Brain microvascular endothelial cell (primary cell): ENCODE results near the gene TMEM232.

Source experiments
- DNase-seq: peaks from one replicate; pipeline ENCODE4 v3.0.0-alpha.2; 2020
- H3K27ac ChIP-seq: fragments of 250-450 bp; sonication (Bioruptor Pico); 2 replicates; pipeline ENCODE4 v1.5.1; 2020; ENCODE audit warnings: mild to moderate bottlenecking, moderate library complexity
- H3K27me3 ChIP-seq: fragments of 250-450 bp; sonication (Bioruptor Pico); replicated peaks from 2 replicates; pipeline ENCODE4 v1.5.1; 2020; ENCODE audit warnings: mild to moderate bottlenecking
- H3K36me3 ChIP-seq: fragments of 250-450 bp; sonication (Bioruptor Pico); replicated peaks from 2 replicates; pipeline ENCODE4 v1.5.1; 2020; ENCODE audit warnings: mild to moderate bottlenecking
- H3K4me3 ChIP-seq: 2 replicates; pipeline ENCODE4 v1.5.1; 2011; ENCODE audit warnings: low read depth, mild to moderate bottlenecking, control low read depth, low read length, moderate library complexity
- CTCF ChIP-seq: IDR thresholded peaks from 2 replicates; pipeline ENCODE4 v1.5.1; 2011; ENCODE audit warnings: low read depth, mild to moderate bottlenecking, moderate library complexity, low read length, control low read depth, inconsistent platforms; ENCODE audit errors: missing control alignments
- in situ Hi-C: cut with HindIII; loops from 2 replicates; pipeline ENCODE4 v1.10.0; 2017; ENCODE audit warnings: low sequenced_read_pairs, low pct_ligation_motif_present

The TMEM232 gene

GRCh38 chr5:110371011-110371724 is 355.3 kb downstream of the TMEM232 start:
- no peaks in the 10 kb centered on the region for H3K27me3 ChIP-seq
- no peak for TF ChIP-seq CTCF
- DNase-seq, result no peak
- no peaks in the 10 kb centered on the region for H3K36me3 ChIP-seq
- no peak overlapping the region for H3K4me3 ChIP-seq
- in situ Hi-C loops, result no loop called here
- no peak overlapping the region for H3K27ac ChIP-seq
